HG03469 (cell line): ENCODE measurements around the gene NPPB.
"Not testable (repeated sequence)": the region's sequence is repeated elsewhere in the genome, so short reads cannot be mapped to it uniquely, and the experiment has no call there.

Source experiments
- ATAC-seq: cut with Tn5 transposase; IDR thresholded peaks from one replicate; pipeline ENCODE4 v1.9.1; 2021; ENCODE audit warnings: mild to moderate bottlenecking, moderate library complexity, moderate number of reproducible peaks; ENCODE audit not compliant: unreplicated experiment

Gene NPPB

GRCh38 chr1:11858613-11858967, at the start of gene NPPB:
Gene NPPB, minus strand, starts transcription at chr1:11858945. Its CDS starts 112 bp downstream, at chr1:11858833.
- no peak for ATAC-seq

GRCh38 chr1:11908095-11908675, 49.4 kb upstream of the NPPB start:
- peak; percentile 32 for ATAC-seq

- peak; percentile 31 for ATAC-seq
Observed at GRCh38 chr1:11907275-11908094, 48.7 kb upstream of the NPPB start.

- no peak for ATAC-seq
Observed at GRCh38 chr1:11906870-11907269, 48.1 kb upstream of the NPPB start.

- ATAC-seq = no peak
Observed at GRCh38 chr1:11904978-11905377, 46.2 kb upstream of the NPPB start.

- not testable (repeated sequence) for ATAC-seq
Observed at GRCh38 chr1:11904156-11904555, 45.4 kb upstream of the NPPB start.

- no peak for ATAC-seq
Observed at GRCh38 chr1:11903210-11903609, 44.5 kb upstream of the NPPB start.

GRCh38 chr1:11901446-11901845, 42.7 kb upstream of the NPPB start:
- not testable (repeated sequence) for ATAC-seq

GRCh38 chr1:11898831-11899467, 40.2 kb upstream of the NPPB start:
- ATAC-seq = no peak

- ATAC-seq = no peak
Observed at GRCh38 chr1:11898086-11898785, 39.5 kb upstream of the NPPB start.

GRCh38 chr1:11894501-11894900, 35.8 kb upstream of the NPPB start:
- ATAC-seq = not testable (repeated sequence)

- ATAC-seq = no peak
Observed at GRCh38 chr1:11893907-11894251, 35.1 kb upstream of the NPPB start.

- ATAC-seq = no peak
Observed at GRCh38 chr1:11891433-11892186, 32.9 kb upstream of the NPPB start.

- ATAC-seq = no peak
Observed at GRCh38 chr1:11888877-11889208, 30.1 kb upstream of the NPPB start.

GRCh38 chr1:11888206-11888876, 29.6 kb upstream of the NPPB start:
- ATAC-seq = no peak

GRCh38 chr1:11887666-11888007, 28.9 kb upstream of the NPPB start:
- ATAC-seq = no peak

- ATAC-seq = no peak
Observed at GRCh38 chr1:11886986-11887665, 28.4 kb upstream of the NPPB start.

GRCh38 chr1:11885916-11886315, 27.2 kb upstream of the NPPB start:
- ATAC-seq = no peak

- ATAC-seq = no peak
Observed at GRCh38 chr1:11882814-11883538, 24.2 kb upstream of the NPPB start.
